HG03196 (cell line): ENCODE results near the gene MAP2K7.
A peak's percentile ranks its signal among the peaks of the same experiment; 100 is the strongest.

Experiments used
- ATAC-seq: cut with Tn5 transposase; IDR thresholded peaks from one replicate; pipeline ENCODE4 v1.9.1; 2021; ENCODE audit not compliant: unreplicated experiment

The MAP2K7 gene

DNA sequence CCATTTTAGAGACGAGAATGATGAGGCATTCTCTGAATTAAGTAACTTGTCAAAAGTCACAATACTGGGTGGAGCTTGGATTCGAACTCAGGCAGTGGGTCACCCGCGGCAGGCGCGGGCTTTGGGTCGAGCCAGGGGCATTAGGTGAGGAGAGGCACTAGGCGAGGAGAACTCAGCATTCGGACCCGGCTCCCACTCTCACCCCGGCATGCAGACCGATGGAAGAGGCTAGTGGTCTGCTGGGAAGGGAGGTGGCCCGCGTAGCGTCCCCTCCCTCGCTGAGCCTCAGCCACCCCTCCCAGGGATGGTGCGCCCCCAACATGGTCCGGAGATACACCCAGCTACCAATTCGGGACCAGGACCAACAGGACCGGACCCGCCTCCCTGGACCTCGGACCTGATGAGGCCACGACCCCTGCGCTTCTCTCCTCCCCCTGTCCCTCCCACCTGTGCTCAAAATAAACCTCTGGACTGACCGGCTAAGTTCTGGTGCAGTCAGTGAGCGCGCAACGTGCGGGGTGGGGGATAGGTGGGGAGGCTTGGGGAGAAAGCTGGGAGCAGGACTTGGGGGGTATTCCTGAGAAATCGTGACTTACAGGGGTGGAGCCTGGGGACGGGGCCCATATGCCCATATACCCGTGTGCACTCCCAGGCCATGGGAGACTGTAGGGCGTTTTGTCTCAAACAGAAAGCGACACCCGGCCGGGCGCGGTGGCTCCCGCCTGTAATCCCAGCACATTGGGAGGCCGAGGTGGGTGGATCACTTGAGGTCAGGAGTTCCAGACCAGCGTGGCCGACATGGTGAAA lies 15.1 kb downstream of the MAP2K7 start:
- no peak for ATAC-seq

DNA sequence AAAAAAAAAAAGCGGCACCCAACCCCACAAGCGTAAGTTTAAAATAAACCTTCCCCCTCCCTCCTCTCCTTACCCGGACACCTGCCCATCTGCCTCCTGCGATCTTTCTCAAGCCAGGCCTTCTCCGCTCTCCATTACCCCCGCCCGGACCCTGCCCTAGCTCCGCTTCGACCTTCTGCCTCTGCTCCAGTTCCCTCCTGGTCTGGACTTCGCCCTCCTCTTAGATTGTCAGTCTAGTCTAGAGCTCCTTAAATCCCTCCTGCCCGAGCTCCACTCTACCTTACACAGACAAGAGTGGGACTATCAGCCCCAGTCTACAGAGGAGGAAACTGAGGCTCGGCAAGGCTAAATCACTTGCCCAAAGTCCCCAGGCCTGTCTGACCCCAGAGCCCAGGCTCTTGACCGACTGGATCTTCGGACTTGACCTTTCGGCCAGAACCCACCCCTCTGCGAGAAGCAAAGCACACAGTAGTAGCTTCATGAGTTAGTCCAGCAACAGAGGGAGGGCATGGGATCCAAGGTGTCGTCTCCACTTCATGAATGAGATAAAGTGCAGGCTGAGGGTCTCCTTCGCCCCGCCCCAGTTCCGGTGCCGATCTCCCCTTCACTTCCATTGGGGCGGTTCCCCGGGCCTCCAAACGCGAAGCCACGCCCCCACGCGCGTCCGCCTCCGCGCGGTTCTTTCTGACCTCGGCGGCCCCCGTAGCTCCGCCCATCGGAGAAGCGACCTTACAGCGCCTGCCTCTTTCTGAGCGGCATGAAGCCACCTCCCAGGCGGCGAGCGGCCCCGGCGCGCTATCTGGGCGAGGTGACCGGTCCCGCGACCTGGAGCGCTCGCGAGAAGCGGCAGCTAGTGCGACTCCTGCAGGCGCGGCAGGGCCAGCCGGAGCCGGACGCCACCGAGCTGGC lies 16.2 kb downstream of the MAP2K7 start, which contains the start of gene SNAPC2:
Gene SNAPC2 (plus strand): TSS at position 729 of the 909 bp plus-strand sequence. CDS start 29 bp downstream, at position 758.
- peak; percentile 56 for ATAC-seq

DNA sequence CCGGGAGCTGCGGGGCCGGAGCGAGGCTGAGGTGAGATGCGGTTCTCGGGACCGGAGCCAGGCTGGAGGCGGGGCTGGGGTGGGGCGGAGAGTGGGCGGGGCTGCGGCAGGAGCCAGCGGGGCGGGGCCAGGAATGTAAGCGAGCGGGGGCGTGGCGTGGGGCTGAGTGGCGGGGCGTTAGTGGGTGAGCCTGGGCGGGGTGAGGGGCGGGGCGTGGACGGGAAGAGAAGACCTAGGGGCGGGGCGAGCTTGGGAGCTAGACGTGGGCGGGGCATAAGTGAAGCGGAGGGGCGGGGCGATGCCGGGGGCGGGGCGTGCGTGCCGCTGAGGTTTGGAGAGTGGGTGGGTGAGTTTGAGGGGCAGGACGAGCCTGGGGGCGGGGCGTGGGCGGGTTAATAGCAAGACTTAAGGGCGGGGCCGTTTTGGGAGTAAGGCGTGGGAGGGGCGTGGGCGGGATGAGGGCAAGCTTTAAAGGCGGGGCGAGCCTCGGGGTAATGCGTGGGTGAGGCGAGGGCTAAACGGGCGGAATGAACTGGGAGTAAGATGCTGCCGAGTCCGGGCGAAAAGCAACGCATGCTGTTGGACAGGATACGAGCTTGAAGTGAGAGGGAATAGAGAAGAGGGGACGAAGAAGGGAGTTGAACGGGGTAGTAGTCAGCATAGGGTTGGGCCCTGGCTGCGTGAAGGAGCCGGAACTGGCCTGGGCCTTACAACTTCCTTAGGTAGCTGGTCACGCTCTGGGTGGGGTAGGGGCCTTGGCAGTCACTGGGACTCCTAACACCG lies 17.0 kb downstream of the MAP2K7 start:
- ATAC-seq: peak; percentile 34

DNA sequence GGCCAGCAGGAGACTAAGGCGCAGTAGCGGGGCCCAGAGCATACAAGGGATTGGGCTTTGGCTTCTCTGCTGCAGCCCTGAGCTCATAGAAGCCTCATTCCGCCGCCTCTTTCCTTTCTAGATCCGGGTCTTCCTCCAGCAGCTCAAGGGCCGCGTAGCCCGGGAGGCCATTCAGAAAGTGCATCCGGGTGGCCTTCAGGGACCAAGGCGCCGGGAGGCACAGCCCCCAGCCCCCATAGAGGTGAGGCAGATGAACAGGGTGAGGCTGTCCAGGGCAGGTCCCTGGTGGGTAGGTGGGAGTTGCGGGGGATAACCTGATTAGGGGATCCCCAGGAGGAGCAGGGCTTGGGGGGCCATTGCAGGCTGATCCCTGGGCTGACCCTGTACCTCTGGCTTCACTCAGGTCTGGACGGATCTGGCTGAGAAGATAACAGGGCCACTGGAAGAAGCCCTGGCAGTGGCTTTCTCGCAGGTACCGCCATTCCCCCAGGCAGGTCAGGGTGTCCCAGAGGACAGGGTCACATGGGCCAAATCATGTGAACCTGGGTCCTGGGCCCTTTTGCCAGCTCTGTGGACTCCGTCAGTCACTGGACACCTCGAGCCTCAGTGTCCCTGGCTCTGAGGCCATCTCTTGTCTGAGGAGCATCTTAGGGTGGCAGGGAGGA lies 17.8 kb downstream of the MAP2K7 start:
- ATAC-seq: no peak

DNA sequence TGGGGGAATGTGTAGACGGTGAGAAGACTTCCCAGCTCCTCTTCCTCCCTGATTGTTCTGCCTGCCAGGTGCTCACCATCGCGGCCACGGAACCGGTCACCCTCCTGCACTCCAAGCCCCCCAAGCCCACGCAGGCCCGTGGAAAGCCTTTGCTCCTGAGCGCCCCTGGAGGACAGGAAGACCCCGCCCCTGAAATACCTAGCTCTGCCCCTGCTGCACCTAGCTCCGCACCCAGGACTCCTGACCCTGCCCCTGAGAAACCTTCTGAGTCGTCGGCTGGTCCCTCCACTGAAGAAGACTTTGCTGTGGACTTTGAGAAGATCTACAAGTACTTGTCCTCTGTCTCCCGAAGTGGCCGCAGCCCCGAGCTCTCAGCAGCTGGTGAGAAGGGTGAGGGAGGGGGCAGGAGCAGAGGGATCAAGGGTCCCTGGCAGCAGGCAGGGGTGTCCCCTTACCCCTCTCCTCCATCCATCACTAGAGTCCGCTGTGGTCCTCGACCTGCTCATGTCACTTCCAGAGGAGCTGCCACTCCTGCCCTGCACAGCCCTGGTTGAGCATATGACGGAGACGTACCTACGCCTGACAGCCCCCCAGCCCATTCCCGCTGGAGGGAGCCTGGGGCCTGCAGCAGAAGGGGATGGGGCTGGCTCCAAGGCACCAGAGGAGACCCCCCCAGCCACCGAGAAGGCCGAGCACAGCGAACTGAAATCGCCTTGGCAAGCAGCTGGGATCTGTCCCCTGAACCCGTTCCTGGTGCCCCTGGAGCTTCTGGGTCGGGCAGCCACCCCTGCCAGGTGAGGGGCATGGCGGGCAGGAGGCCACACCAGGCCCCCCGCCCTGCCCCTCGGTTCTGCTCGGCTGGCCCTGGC lies 18.5 kb downstream of the MAP2K7 start:
- ATAC-seq: no peak

DNA sequence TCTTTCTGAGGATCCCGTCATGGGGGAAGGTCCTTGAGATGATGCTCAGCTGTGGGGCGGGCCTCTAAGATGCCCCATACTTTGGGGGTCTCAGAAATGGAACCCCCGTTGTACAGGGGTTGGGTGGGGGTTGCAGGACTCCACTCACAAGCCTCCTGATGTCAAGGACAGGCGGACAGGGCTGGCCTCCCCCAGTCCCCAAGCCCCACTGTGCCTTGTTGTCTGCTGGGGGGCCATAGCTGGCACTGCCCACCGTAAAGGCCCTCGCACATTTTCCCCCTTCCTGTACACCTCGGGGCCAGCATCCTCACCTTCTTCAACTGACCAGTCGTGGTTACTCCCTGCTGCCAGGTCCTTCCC lies 19.1 kb downstream of the MAP2K7 start:
- no peak for ATAC-seq

DNA sequence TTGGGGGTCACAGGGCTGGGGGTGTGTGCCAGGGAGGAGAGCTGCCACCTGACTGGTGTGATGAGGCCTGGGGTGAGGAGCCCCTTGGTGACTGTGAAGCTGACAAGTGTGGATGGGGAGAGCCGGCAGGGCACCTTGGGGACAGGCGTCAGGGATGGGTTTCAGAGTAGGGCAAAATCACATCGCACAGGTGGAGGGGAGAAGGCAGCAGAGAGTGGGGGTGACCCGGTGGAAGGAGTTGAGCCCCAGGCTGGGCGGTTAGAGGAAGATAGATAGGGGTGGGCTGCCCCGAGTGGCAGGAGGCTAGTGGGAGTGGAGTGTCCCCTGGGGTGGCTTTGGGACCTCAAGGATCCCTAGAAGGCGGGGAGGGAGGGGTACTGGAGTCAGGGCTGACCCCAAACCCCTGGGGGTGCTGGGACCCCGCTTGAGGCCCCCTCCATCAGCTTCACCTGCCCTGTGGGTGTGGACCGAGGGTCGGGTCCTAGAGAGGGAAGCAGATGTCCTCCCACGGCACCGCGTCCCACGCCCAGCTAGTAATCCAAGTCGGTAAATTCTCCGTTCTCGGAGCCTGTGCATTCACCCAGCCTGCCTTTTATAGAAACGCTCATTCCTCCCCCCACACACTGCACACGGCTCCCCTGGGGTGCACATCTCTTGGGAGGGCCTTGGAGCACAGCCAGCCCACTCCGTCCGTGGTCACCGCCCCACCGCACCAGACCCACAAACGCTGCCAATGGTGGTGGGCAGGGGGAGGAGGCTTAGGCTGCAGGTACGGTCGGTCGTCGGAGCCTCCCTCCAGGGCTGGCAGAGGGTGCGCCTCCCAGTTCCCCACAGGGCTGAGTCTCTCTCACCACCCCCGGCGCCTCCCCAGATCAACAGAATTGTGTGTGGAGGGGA lies 19.9 kb downstream of the MAP2K7 start:
- ATAC-seq: no peak

DNA sequence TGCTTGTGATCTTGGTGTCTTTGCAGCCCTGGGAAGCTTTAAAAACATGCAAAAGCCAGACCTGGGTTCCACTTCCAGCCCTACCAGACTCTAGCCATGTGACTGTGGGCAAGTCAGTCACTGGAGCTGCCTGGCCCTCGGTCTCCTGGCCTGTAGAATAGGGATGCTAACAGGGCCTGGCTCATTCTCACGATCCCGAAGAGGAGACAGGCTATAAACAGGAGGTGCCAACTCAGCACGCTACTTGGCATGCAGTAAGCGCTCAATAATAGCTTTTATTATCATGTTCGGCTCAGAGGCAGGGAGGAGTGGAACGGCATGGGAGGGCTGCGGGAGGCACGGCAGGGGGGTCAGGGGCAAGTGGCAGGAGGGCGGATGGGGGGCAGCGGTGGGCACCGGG lies 20.6 kb downstream of the MAP2K7 start:
- ATAC-seq: no peak

DNA sequence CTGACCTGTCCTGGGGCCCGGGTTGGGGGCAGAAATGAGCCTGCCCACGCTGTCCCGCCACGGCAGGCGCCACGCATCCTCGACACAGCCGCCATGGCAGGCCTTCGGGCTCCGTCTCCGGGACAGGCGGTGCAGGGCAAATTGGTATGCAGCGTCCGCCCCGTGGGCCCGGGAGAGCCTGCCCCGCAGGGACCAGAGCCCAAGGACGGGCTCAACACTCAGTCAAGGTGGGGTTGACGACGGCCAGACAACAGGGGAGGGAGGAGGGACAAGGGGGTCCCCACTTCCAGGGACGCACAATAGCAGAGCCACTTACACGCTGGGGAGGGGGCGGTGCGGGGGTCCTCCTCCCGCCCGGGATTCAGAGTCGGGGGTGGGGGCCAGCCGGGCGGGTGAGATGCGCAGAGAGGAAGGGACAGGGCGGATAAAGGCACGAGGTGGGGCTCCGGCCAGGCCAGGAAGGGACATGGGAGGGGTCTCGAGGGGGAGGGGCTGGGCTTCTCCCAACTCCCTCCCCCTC lies 21.0 kb downstream of the MAP2K7 start:
- ATAC-seq: no peak

DNA sequence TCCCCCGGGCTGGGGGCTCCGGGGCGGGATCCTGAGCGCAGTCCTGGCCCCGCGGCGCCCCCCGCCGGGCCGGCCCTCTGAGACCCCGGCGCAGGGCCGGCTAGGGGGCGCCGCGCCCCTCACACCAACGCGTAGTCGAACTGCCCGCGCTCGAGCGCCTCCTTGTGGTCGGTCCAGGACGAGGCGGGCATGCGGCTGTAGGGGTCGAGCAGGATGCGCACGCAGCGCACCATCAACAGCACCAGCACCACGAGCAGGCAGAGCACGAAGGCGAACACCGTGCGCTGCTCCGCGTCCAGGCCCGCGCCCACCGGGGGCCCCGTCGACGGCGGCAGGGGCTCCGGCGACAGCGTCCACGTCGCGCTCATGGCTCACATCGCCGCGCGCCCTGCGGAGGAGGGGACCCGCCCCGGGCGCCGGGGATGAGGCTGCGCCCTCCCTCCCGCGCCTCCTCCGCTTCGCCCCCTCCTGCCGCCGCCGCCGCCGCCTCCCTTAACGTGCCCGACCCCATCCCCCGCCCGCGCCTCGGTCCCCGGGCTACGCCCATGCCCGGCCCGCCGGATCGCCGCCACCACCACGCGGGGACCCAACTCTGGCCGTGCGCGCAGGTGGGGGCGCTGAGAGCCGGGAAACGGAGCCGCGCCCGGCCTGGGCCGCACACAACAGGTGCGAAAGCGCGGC lies 21.6 kb downstream of the MAP2K7 start:
- ATAC-seq: no peak

DNA sequence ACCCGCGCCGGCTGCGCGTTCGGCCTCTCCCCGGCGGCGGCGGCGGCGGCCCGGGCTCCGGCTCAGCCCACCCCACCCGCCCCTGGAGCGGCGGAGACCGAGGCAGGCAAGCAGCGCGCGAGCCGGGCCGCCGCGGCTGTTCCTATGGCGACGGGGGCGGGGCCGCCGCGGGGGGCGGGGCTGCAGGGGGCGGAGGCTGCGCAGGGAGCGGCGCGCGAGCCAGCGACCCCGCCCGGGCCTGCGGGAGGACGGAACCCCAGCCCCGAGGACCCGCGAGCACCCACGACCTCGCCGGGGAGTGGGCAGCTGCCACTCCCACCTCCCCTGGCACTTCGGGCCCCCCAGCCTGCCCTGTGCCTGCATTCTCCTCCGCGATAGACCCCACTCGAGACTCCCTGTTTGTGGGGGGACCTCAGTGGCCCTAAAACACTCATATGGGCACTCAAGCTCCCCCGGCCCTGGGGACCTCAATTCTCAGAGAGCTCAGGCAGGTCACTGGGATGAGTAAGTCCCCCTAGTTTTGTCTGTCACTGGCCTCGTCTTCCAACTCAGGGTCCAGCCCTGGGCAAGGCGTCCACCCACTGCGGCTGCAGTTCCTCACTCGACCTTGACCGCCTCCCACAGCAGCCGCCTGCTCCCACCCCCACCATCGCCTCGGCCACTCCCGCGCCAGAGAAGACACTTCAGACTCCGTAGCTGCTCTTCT lies 22.5 kb downstream of the MAP2K7 start, which contains the start of gene CTXN1:
Gene CTXN1 (minus strand): TSS at position 115 of the 706 bp plus-strand sequence. CDS start 597 bp downstream, outside the sequence.
- no peak for ATAC-seq

DNA sequence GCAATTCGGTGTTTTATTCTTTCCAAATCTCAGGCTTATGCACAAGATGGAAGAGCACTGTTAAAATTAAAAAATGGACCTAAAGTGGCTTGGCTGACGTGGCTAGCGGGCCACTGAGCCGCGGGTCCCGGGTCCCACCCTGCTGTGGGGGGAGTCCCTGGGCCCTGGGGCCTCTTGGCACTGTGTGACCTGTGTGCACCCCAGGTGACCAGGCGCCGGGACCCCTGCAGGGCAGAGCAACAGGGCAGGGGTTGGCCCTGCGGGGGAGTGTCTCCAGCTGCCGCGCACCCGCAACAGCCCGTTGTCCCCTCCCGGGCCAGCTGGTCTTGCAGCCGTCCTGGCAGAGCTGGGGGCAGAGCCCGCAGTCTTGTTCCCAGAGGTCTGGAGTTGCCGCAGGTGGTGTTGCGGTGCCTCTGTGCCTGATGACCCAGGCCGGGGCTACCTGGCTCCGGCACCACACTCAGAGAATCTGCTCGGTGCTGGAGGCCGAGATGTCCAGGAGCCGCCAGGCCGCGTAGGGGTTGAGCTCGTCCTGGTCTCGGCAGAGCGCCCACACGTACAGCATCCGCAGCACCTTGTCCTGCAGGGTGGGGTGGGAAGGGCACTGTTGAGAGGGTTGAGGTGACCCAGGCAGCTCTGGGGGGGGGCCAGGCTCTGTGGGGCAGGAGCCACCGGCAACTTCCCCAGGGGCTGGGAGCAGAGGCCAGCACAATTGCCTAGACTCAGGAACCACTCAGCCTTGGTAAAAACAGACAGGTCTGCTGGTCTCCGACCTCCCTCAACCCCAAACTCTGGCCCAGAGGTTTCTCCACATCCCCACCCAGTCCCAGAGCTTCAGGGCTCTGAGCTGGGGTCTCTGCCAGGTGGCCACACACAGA lies 23.3 kb downstream of the MAP2K7 start:
- ATAC-seq: no peak

DNA sequence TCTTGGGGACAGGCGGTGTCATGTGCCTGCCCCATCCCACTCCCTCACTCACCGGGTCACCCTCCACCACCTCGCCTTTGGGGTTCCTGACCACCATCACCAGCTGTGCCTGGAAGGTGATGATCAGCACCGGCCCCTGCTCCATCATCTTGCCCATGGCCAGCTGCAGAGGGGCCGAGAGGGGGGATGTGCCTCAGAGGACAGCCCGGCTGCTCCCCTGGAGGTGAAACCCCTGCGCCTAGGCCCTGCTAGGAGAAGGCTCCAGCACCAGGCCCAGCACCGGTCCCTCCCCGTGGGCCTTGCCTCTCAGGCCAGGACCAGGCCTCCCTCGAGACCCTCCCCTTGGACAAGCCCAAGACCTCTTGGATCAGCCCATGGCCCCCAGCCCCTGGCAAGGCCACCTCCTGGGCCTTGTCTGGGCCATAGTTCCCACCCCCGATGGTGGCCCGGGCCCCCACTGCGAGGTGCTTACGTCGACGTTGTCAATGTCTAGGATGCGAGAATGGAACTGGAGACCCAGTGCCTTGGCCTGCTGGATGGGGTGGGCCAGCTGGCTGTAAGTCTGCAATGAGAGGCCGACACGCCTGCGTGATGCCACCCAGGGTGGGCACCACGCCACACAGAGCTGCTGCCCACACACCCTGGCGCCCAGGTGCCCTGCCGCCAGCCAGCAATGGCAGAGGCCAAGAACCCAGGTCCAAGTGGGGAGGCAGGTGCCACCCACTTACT lies 24.1 kb downstream of the MAP2K7 start:
- ATAC-seq: no peak

DNA sequence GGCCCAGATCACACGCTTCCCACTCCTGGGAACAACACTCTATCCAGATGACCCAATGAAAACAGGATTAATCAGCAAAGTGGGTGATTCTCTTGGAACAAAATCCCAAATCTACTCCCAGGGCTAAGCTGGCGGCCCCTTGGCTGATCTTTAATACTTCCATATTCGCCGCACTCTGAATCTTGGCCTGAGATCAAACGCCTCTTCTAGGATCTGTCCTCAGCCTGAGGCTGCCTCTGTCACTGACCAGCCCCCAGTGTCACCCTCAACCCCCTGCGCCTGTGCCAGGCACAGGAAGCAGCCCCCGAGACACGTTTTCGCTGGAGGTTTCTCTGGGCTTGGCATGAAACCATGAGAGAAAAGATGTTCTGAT lies 24.6 kb downstream of the MAP2K7 start:
- ATAC-seq: no peak
